SJCRH30 (cell line): ENCODE measurements around the gene GTSE1. TPM values are rescaled to one million over a fixed set of nuclear protein-coding genes. Genes with fewer than 3 reads are reported as not detected.
"Not testable (repeated sequence)": the region's sequence is repeated elsewhere in the genome, so short reads cannot be mapped to it uniquely, and the experiment has no call there.

ENCODE experiments used
- DNase-seq, 2 experiments: peaks; one replicate each; pipeline ENCODE4 v3.0.0-alpha.2; 2015 to 2020
- H3K27ac ChIP-seq: fragments of 250-450 bp; sonication (Bioruptor Pico); 2 replicates; pipeline ENCODE4 v1.5.1; 2020; ENCODE audit warnings: mild to moderate bottlenecking, moderate library complexity
- H3K27me3 ChIP-seq: fragments of 250-450 bp; sonication (Bioruptor Pico); 2 replicates; pipeline ENCODE4 v1.5.1; 2020; ENCODE audit warnings: mild to moderate bottlenecking, moderate library complexity
- H3K36me3 ChIP-seq: fragments of 250-450 bp; sonication (Bioruptor Pico); 2 replicates; pipeline ENCODE4 v1.5.1; 2020; ENCODE audit warnings: mild to moderate bottlenecking, moderate library complexity
- H3K4me1 ChIP-seq: fragments of 250-450 bp; sonication (Bioruptor Pico); 2 replicates; pipeline ENCODE4 v1.5.1; 2020; ENCODE audit warnings: mild to moderate bottlenecking, moderate library complexity
- H3K4me3 ChIP-seq: fragments of 250-450 bp; sonication (Bioruptor Pico); 2 replicates; pipeline ENCODE4 v1.5.1; 2020; ENCODE audit warnings: mild to moderate bottlenecking, moderate library complexity
- H3K9me3 ChIP-seq: fragments of 250-450 bp; sonication (Bioruptor Pico); replicated peaks from 2 replicates; pipeline ENCODE4 v1.5.1; 2020; ENCODE audit warnings: mild to moderate bottlenecking, moderate library complexity
- total RNA-seq: library from RNA; depleted of rRNA; stranded (reverse); fragments of >200 nt; shearing (Covaris generic); gene quantifications from 2 replicates; pipeline ENCODE4 v1.2.3, GENCODE V29; 2014; rRNA removed

GTSE1 gene
- total RNA-seq = 48.1 and 57.8 TPM in 2 replicates

- peak; percentile 99 to 100 for DNase-seq
- Histone ChIP-seq H3K27ac (peak within 1 kb of the TSS; percentile 86), H3K27me3 (no peaks in the 10 kb centered on the region), H3K4me1 (peaks cover 6% of the 10 kb centered on the region; the same call in 1 of the 2 replicates), H3K9me3 (no peaks in the 10 kb centered on the region), H3K36me3 (peaks cover 31% of the 10 kb centered on the region), H3K4me3 (peak within 1 kb of the TSS; percentile 94)
Observed at GRCh38 chr22:46296257-46297150, at the start of gene GTSE1. Gene GTSE1, plus strand, starts transcription at chr22:46296870. Its CDS starts 531 bp downstream, at chr22:46297401.

GRCh38 chr22:46247443-46247975, 49.2 kb upstream of the GTSE1 start:
- H3K4me1 ChIP-seq = peaks cover 7% of the 10 kb centered on the region
- H3K4me3 ChIP-seq = no peak overlapping the region
- no peak overlapping the region for H3K27ac ChIP-seq
- no peak for DNase-seq
- H3K9me3 ChIP-seq = no peaks in the 10 kb centered on the region
- H3K27me3 ChIP-seq = no peaks in the 10 kb centered on the region
- no peaks in the 10 kb centered on the region for H3K36me3 ChIP-seq

- peak; percentile 92 for DNase-seq
- no peaks in the 10 kb centered on the region for H3K36me3 ChIP-seq
Observed at GRCh38 chr22:46250035-46250782, 46.5 kb upstream of the GTSE1 start, which contains the start of gene CDPF1. Gene CDPF1, minus strand, starts transcription at chr22:46250293. Its CDS starts 2,009 bp downstream, at chr22:46248284.

GRCh38 chr22:46250783-46251125, 45.9 kb upstream of the GTSE1 start:
- Histone ChIP-seq H3K27ac (peak overlapping the region; percentile 78), H3K27me3 (no peaks in the 10 kb centered on the region), H3K36me3 (no peaks in the 10 kb centered on the region), H3K9me3 (0 out of 2 replicates have a peak, but pooled peaks cover 2% of the 10 kb centered on the region), H3K4me1 (peaks cover 28% of the 10 kb centered on the region), H3K4me3 (peak overlapping the region; percentile 87)
- DNase-seq = peak in 1 of 2 experiments; percentile 25

More at GRCh38 chr22:46250035-46250782, 46.5 kb upstream of the GTSE1 start, which contains the start of gene CDPF1:
- H3K9me3 ChIP-seq = no peaks in the 10 kb centered on the region
- H3K27me3 ChIP-seq = no peaks in the 10 kb centered on the region
- H3K4me1 ChIP-seq = peaks cover 26% of the 10 kb centered on the region
- H3K4me3 ChIP-seq = peak within 1 kb of the TSS; percentile 87
- peak within 1 kb of the TSS; percentile 78 for H3K27ac ChIP-seq

GRCh38 chr22:46251266-46251665, 45.4 kb upstream of the GTSE1 start:
- no peak for DNase-seq
- H3K4me3 ChIP-seq = peak overlapping the region; percentile 87

GRCh38 chr22:46251816-46252380, 44.8 kb upstream of the GTSE1 start:
- Histone ChIP-seq H3K4me3 (no peak overlapping the region), H3K9me3 (0 out of 2 replicates have a peak, but pooled peaks cover 3% of the 10 kb centered on the region), H3K4me1 (peaks cover 38% of the 10 kb centered on the region), H3K27me3 (no peaks in the 10 kb centered on the region), H3K27ac (no peak overlapping the region), H3K36me3 (no peaks in the 10 kb centered on the region)
- no peak for DNase-seq

More at GRCh38 chr22:46251266-46251665, 45.4 kb upstream of the GTSE1 start:
- H3K9me3 ChIP-seq = 0 out of 2 replicates have a peak, but pooled peaks cover 3% of the 10 kb centered on the region
- H3K27ac ChIP-seq = no peak overlapping the region
- H3K4me1 ChIP-seq = peaks cover 33% of the 10 kb centered on the region
- no peaks in the 10 kb centered on the region for H3K27me3 ChIP-seq
- H3K36me3 ChIP-seq = no peaks in the 10 kb centered on the region

- Histone ChIP-seq H3K4me3 (no peak overlapping the region), H3K27ac (no peak overlapping the region), H3K27me3 (no peaks in the 10 kb centered on the region), H3K9me3 (0 out of 2 replicates have a peak, but pooled peaks cover 5% of the 10 kb centered on the region), H3K36me3 (no peaks in the 10 kb centered on the region), H3K4me1 (peaks cover 35% of the 10 kb centered on the region)
- DNase-seq = peak; percentile 48 to 70
Observed at GRCh38 chr22:46256358-46256958, 40.2 kb upstream of the GTSE1 start.

GRCh38 chr22:46259374-46259773, 37.3 kb upstream of the GTSE1 start:
- 0 out of 2 replicates have a peak, but pooled peaks cover 5% of the 10 kb centered on the region for H3K9me3 ChIP-seq
- H3K27me3 ChIP-seq = no peaks in the 10 kb centered on the region
- H3K36me3 ChIP-seq = no peaks in the 10 kb centered on the region
- no peak overlapping the region for H3K4me3 ChIP-seq
- DNase-seq = no peak
- H3K4me1 ChIP-seq = peaks cover 24% of the 10 kb centered on the region
- no peak overlapping the region for H3K27ac ChIP-seq

- H3K9me3 ChIP-seq = 0 out of 2 replicates have a peak, but pooled peaks cover 5% of the 10 kb centered on the region
- H3K27me3 ChIP-seq = no peaks in the 10 kb centered on the region
- peaks cover 18% of the 10 kb centered on the region for H3K4me1 ChIP-seq
- H3K27ac ChIP-seq = no peak overlapping the region
- DNase-seq = no peak
- H3K36me3 ChIP-seq = no peaks in the 10 kb centered on the region
- H3K4me3 ChIP-seq = no peak overlapping the region
Observed at GRCh38 chr22:46260038-46260437, 36.6 kb upstream of the GTSE1 start.

GRCh38 chr22:46262449-46263215, 34.0 kb upstream of the GTSE1 start:
- DNase-seq = no peak
- Histone ChIP-seq H3K9me3 (peaks cover 9% of the 10 kb centered on the region), H3K4me3 (no peak overlapping the region), H3K36me3 (no peaks in the 10 kb centered on the region), H3K27ac (no peak overlapping the region), H3K27me3 (no peaks in the 10 kb centered on the region), H3K4me1 (no peaks in the 10 kb centered on the region)

- Histone ChIP-seq H3K4me3 (no peak within 1 kb of the TSS), H3K9me3 (peaks cover 7% of the 10 kb centered on the region), H3K36me3 (no peaks in the 10 kb centered on the region), H3K4me1 (no peaks in the 10 kb centered on the region), H3K27me3 (no peaks in the 10 kb centered on the region), H3K27ac (no peak within 1 kb of the TSS)
- DNase-seq = no peak
Observed at GRCh38 chr22:46263216-46263590, 33.5 kb upstream of the GTSE1 start, which contains the start of gene PKDREJ. Gene PKDREJ, minus strand, starts transcription at chr22:46263343. Its CDS starts 21 bp downstream, at chr22:46263322.

- not testable (repeated sequence) for H3K36me3 ChIP-seq, DNase-seq, H3K9me3 ChIP-seq, H3K27ac ChIP-seq, H3K4me3 ChIP-seq, H3K27me3 ChIP-seq, H3K4me1 ChIP-seq
Observed at GRCh38 chr22:46264520-46264919, 32.1 kb upstream of the GTSE1 start.

GRCh38 chr22:46265627-46266026, 31.0 kb upstream of the GTSE1 start:
- not testable (repeated sequence) for H3K36me3 ChIP-seq, DNase-seq, H3K9me3 ChIP-seq, H3K27ac ChIP-seq, H3K4me1 ChIP-seq, H3K4me3 ChIP-seq, H3K27me3 ChIP-seq
